SU-DHL-6 (cell line): ENCODE results near the gene PIGW.

Experiments
- H2AFZ ChIP-seq: fragments of 200-600 bp; sonication (generic); 2 replicates; pipeline ENCODE4 v1.6.1; 2014; ENCODE audit warnings: low read depth, mild to moderate bottlenecking, moderate library complexity, mixed read lengths, antibody characterized with exemption, low read length; ENCODE audit not compliant: severe bottlenecking
- H3F3A ChIP-seq: fragments of 200-600 bp; shearing (Covaris generic); 2 replicates; pipeline ENCODE4 v1.6.0; 2016; ENCODE audit warnings: antibody characterized with exemption, mild to moderate bottlenecking; ENCODE audit not compliant: insufficient read depth
- H3K27ac ChIP-seq: fragments of 200-600 bp; sonication (generic); 2 replicates; pipeline ENCODE4 v1.5.1; 2016; ENCODE audit warnings: low read depth, mild to moderate bottlenecking, low read length, moderate library complexity, mixed read lengths
- H3K27me3 ChIP-seq: fragments of 200-600 bp; sonication (generic), shearing (Covaris generic); 2 replicates; pipeline ENCODE4 v1.6.0; 2014; ENCODE audit warnings: mild to moderate bottlenecking, low read length
- H3K36me3 ChIP-seq: fragments of 200-600 bp; sonication (generic); 2 replicates; pipeline ENCODE4 v1.6.1; 2014; ENCODE audit warnings: mild to moderate bottlenecking, low read length, mixed read lengths
- H3K4me2 ChIP-seq: fragments of 300-600, 200-600 bp; shearing (Covaris generic), sonication (generic); 2 replicates; pipeline ENCODE4 v1.6.0; 2014; ENCODE audit warnings: low read length, low read depth, mild to moderate bottlenecking; ENCODE audit not compliant: poor library complexity, severe bottlenecking
- H3K4me3 ChIP-seq: fragments of 200-600 bp; sonication (generic); 2 replicates; pipeline ENCODE4 v1.5.1; 2014; ENCODE audit warnings: antibody characterized with exemption, low read length, mild to moderate bottlenecking, mixed read lengths; ENCODE audit not compliant: insufficient read depth, poor library complexity, severe bottlenecking
- H3K79me2 ChIP-seq: fragments of 200-600 bp; sonication (generic); 2 replicates; pipeline ENCODE4 v1.6.1; 2014; ENCODE audit warnings: mild to moderate bottlenecking, low read length, moderate library complexity; ENCODE audit not compliant: insufficient read depth
- H3K9ac ChIP-seq: fragments of 200-600 bp; sonication (generic); 2 replicates; pipeline ENCODE4 v1.7.0; 2014; ENCODE audit warnings: mild to moderate bottlenecking, low read length
- H3K9me2 ChIP-seq: fragments of 200-600 bp; sonication (generic); replicated peaks from 2 replicates; pipeline ENCODE4 v1.6.1; 2014; ENCODE audit warnings: low read length; ENCODE audit not compliant: insufficient read depth
- H3K9me3 ChIP-seq: fragments of 200-600 bp; sonication (generic); 2 replicates; pipeline ENCODE4 v1.6.1; 2014; ENCODE audit warnings: low read length, mixed read lengths; ENCODE audit not compliant: insufficient read depth
- H4K20me1 ChIP-seq: fragments of 200-600 bp; sonication (generic); 2 replicates; pipeline ENCODE4 v1.6.1; 2014; ENCODE audit warnings: low read depth, mild to moderate bottlenecking, antibody characterized with exemption, low read length, moderate library complexity, mixed read lengths
- CTCF ChIP-seq: fragments of 200-600 bp; sonication (generic); IDR thresholded peaks from one replicate; pipeline ENCODE4 v1.5.1; 2017; ENCODE audit warnings: antibody characterized with exemption, mild to moderate bottlenecking, low read length, moderate library complexity; ENCODE audit not compliant: insufficient read depth, poor library complexity, severe bottlenecking
- EZH2phosphoT487 ChIP-seq: fragments of 200-600 bp; sonication (generic), shearing (Covaris generic); conservative IDR thresholded peaks from 2 replicates; pipeline ENCODE4 v1.6.1; 2018; ENCODE audit warnings: mild to moderate bottlenecking, antibody characterized with exemption, low read length, moderate library complexity, mixed read lengths

The PIGW gene

GRCh38 chr17:36525888-36526287 lies 8.9 kb upstream of the PIGW start:
- TF ChIP-seq CTCF = no peak
- TF ChIP-seq EZH2phosphoT487 = no peak
- Histone ChIP-seq H4K20me1 (no peaks in the 10 kb centered on the region), H3K4me3 (no peak overlapping the region), H3K36me3 (peaks cover 17% of the 10 kb centered on the region; the same call in 1 of the 2 replicates), H3K4me2 (no peak overlapping the region), H3K27ac (no peak overlapping the region), H3K9me2 (no peaks in the 10 kb centered on the region), H3K79me2 (no peaks in the 10 kb centered on the region; the same call in 1 of the 2 replicates), H3F3A (no peaks in the 10 kb centered on the region), H3K9me3 (no peaks in the 10 kb centered on the region), H2AFZ (no peak overlapping the region), H3K9ac (no peak overlapping the region), H3K27me3 (no peaks in the 10 kb centered on the region)

GRCh38 chr17:36527621-36528250 lies 7.1 kb upstream of the PIGW start:
- Histone ChIP-seq H3K27me3 (no peaks in the 10 kb centered on the region), H3K79me2 (peaks cover 8% of the 10 kb centered on the region), H3K4me2 (no peak overlapping the region), H3K27ac (no peak overlapping the region), H3K4me3 (no peak overlapping the region), H3F3A (no peaks in the 10 kb centered on the region), H2AFZ (no peak overlapping the region), H3K9ac (no peak overlapping the region), H3K36me3 (peaks cover 17% of the 10 kb centered on the region; the same call in 1 of the 2 replicates), H4K20me1 (no peaks in the 10 kb centered on the region), H3K9me2 (no peaks in the 10 kb centered on the region), H3K9me3 (no peaks in the 10 kb centered on the region)
- no peak for TF ChIP-seq CTCF
- no peak for TF ChIP-seq EZH2phosphoT487

- no peak overlapping the region for H3K4me2 ChIP-seq
- TF ChIP-seq CTCF (no peak), EZH2phosphoT487 (no peak)
Observed at GRCh38 chr17:36529121-36529520, 5.7 kb upstream of the PIGW start.

More at GRCh38 chr17:36529121-36529520, 5.7 kb upstream of the PIGW start:
- H4K20me1 ChIP-seq = no peaks in the 10 kb centered on the region
- H3K36me3 ChIP-seq = peaks cover 12% of the 10 kb centered on the region; the same call in 1 of the 2 replicates
- H3K9ac ChIP-seq = no peak overlapping the region
- H3K27me3 ChIP-seq = no peaks in the 10 kb centered on the region
- no peak overlapping the region for H3K4me3 ChIP-seq
- H3K9me3 ChIP-seq = no peaks in the 10 kb centered on the region
- no peaks in the 10 kb centered on the region for H3F3A ChIP-seq
- no peaks in the 10 kb centered on the region for H3K9me2 ChIP-seq
- no peak overlapping the region for H2AFZ ChIP-seq
- peaks cover 17% of the 10 kb centered on the region for H3K79me2 ChIP-seq
- H3K27ac ChIP-seq = no peak overlapping the region
